Prostate gland (tissue), 2 donors: ENCODE results near the gene INPP5F. TPM values are rescaled to one million over a fixed set of nuclear protein-coding genes. Genes with fewer than 3 reads are reported as not detected.

Experiments used
- DNase-seq: peaks from one replicate; pipeline ENCODE4 v3.0.0-alpha.2; 2019; ENCODE audit warnings: low spot score
- H3K27ac ChIP-seq, 2 donors: fragments of 200-600 bp; sonication (generic); 2 replicates each; pipeline ENCODE4 v1.5.1; 2017 to 2019
- H3K27me3 ChIP-seq: fragments of 200-600 bp; sonication (generic); replicated peaks from 2 replicates; pipeline ENCODE4 v1.5.1; 2019; ENCODE audit not compliant: insufficient read depth
- H3K36me3 ChIP-seq, 2 donors: fragments of 200-600 bp; sonication (generic); 1 replicate in 1 of 2; 2 replicates in 1 of 2; pipeline versions ENCODE4 v1.5.1 to v1.8.1; 2017 to 2019
- H3K4me1 ChIP-seq: fragments of 200-600 bp; sonication (generic); replicated peaks from 2 replicates; pipeline ENCODE4 v1.5.1; 2019
- H3K4me3 ChIP-seq, 2 donors: fragments of 200-600 bp; sonication (generic); 2 replicates each; pipeline ENCODE4 v1.5.1; 2017 to 2019
- H3K9me3 ChIP-seq: fragments of 200-600 bp; sonication (generic); 2 replicates; pipeline ENCODE4 v1.5.1; 2017
- POLR2A ChIP-seq: fragments of 450-650 bp; IDR thresholded peaks from one replicate; pipeline ENCODE4 v1.6.1; 2016; ENCODE audit warnings: antibody characterized with exemption, mild to moderate bottlenecking
- POLR2AphosphoS5 ChIP-seq: sonication (generic); formaldehyde crosslinking; IDR thresholded peaks from one replicate; pipeline ENCODE4 v1.6.1; 2017; ENCODE audit warnings: antibody characterized with exemption
- WGBS: methylation state at CpG from one replicate; pipeline ENCODE4 v1.1.5; 2018; 5-methylcytosine and 5-hydroxymethylcytosine counted together
- intact Hi-C: fragments of 100-400 bp; cut with DNase I; formaldehyde crosslinking; loops from one replicate; pipeline ENCODE4 v1.14.2; 2022
- total RNA-seq, 2 donors: library from RNA; depleted of rRNA; stranded (reverse); fragments of >200 nt; gene quantifications; one replicate each; pipeline ENCODE4 v1.1.0, GENCODE V29; 2016
- TF ChIP-seq, protein P1 (sequence below), 4 experiments: fragments of 200-600 bp in 2 of 4; fragments of 450-650 bp in 2 of 4; sonication (generic) in 2 of 4; IDR thresholded peaks; 1 replicate in 3 of 4; 2 replicates in 1 of 4; pipeline ENCODE4 v1.5.1; 2016 to 2019; ENCODE audit warnings: antibody characterized with exemption in 4 of 4, mild to moderate bottlenecking in 2 of 4, moderate library complexity in 2 of 4

INPP5F gene
- total RNA-seq, 2 donors from 2014 or later: 8.6 to 15.9 TPM

DNA sequence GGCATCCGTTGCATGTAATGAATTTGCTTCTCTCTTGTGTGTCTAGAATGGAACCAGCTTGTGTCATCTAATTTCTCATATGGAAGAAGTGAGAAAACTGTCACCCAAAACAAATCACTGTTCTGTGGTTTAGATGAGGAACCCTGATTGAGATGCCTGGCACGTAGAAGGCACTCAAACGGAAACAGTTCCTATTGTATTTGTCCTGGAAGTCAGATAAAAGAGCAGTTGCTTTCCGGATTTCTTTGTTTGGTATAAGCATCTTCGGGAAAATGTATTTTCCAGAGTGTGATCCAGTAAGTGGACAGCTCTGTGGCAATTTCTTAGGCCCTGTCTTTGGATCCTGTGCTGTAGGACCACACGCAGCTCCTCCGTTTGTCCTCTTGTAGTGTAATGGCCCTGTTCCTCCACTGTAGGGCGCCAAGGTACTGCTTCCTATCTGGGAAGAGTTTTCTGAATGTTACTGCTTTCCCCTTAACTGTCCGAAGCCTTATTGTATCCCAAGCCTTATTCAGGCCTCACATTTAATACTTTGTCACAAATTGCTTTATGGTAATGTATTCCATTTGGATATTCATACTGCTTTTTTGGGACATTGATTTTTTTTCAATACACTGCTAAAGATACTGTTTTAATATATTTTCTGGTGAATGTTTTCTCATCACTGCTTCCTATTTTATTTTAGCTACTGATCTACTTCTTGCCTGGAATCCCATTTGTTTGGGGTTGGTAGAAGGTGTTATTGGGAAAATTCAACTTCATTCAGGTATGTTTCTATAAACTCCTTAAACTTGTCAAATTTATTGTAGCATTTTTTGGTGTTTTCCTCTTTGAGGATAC, 24.8 kb downstream of the INPP5F start:
- intact Hi-C loops: loop anchor here (1.0 kb wide), 1 partner anchor 110 kb away; no protein-coding TSS in a partner anchor
- H3K27ac ChIP-seq: no peak overlapping the region
- no peak overlapping the region for H3K4me3 ChIP-seq
- DNase-seq: peak; percentile 67
- H3K27me3 ChIP-seq: no peaks in the 10 kb centered on the region
- H3K4me1 ChIP-seq: no peaks in the 10 kb centered on the region
- no peaks in the 10 kb centered on the region for H3K36me3 ChIP-seq
- H3K9me3 ChIP-seq: no peaks in the 10 kb centered on the region
- 28% methylated on average over 9 of the region's 9 CpGs for WGBS
- TF ChIP-seq POLR2AphosphoS5 (peak; percentile 21), POLR2A (no peak)
- TF ChIP-seq, protein P1, sequence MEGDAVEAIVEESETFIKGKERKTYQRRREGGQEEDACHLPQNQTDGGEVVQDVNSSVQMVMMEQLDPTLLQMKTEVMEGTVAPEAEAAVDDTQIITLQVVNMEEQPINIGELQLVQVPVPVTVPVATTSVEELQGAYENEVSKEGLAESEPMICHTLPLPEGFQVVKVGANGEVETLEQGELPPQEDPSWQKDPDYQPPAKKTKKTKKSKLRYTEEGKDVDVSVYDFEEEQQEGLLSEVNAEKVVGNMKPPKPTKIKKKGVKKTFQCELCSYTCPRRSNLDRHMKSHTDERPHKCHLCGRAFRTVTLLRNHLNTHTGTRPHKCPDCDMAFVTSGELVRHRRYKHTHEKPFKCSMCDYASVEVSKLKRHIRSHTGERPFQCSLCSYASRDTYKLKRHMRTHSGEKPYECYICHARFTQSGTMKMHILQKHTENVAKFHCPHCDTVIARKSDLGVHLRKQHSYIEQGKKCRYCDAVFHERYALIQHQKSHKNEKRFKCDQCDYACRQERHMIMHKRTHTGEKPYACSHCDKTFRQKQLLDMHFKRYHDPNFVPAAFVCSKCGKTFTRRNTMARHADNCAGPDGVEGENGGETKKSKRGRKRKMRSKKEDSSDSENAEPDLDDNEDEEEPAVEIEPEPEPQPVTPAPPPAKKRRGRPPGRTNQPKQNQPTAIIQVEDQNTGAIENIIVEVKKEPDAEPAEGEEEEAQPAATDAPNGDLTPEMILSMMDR (IDR thresholded peaks at IDR 0.05): peak; percentile 37 to 88 (median 73)

DNA sequence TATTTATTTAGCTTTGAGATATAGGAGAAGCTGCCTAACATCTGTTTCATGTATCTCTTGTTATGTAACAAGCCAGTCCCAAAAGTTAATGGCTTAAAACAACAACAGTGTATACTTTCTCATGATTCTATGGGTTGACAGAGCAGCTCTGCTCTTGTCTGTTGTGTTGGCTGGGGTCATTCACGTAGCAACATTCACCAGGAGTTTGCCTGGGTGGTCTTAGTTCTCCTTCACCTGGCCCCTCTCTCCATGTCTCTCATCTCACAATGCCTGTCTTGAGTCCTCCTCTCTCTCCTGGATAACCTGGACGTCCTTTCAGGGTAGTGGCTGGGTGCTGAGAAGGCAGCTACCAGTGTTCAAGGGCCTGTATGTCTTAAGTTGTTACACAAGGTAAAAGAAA, 27.5 kb downstream of the INPP5F start:
- no peaks in the 10 kb centered on the region for H3K9me3 ChIP-seq
- no peaks in the 10 kb centered on the region for H3K36me3 ChIP-seq
- H3K4me1 ChIP-seq: no peaks in the 10 kb centered on the region
- WGBS: 70% methylated on average over 2 of the region's 2 CpGs
- H3K27me3 ChIP-seq: no peaks in the 10 kb centered on the region
- H3K4me3 ChIP-seq: no peak overlapping the region
- H3K27ac ChIP-seq: no peak overlapping the region
- TF ChIP-seq POLR2AphosphoS5 (no peak), POLR2A (no peak)
- TF ChIP-seq, protein P1 (IDR thresholded peaks at IDR 0.05): no peak
- intact Hi-C loops: no loop called here
- DNase-seq: no peak

- H3K27me3 ChIP-seq: no peaks in the 10 kb centered on the region
- no peaks in the 10 kb centered on the region for H3K9me3 ChIP-seq
- no peak overlapping the region for H3K27ac ChIP-seq
- no peak for DNase-seq
- no peak overlapping the region for H3K4me3 ChIP-seq
- H3K4me1 ChIP-seq: no peaks in the 10 kb centered on the region
- intact Hi-C loops: no loop called here
- TF ChIP-seq, protein P1 (IDR thresholded peaks at IDR 0.05): no peak
- TF ChIP-seq POLR2A: no peak
- no peak for TF ChIP-seq POLR2AphosphoS5
- WGBS: 63% methylated on average over 5 of the region's 5 CpGs
- no peaks in the 10 kb centered on the region for H3K36me3 ChIP-seq
Observed at GRCh38 chr10:119754085-119754484, 28.2 kb downstream of the INPP5F start.

GRCh38 chr10:119754936-119755335, 29.1 kb downstream of the INPP5F start:
- no peak for TF ChIP-seq POLR2A
- TF ChIP-seq, protein P1 (IDR thresholded peaks at IDR 0.05): no peak
- TF ChIP-seq POLR2AphosphoS5: no peak
- H3K4me3 ChIP-seq: no peak overlapping the region
- H3K4me1 ChIP-seq: no peaks in the 10 kb centered on the region
- no peak for DNase-seq
- H3K27ac ChIP-seq: peak overlapping the region; percentile 17 to 24
- no peaks in the 10 kb centered on the region for H3K27me3 ChIP-seq
- no peaks in the 10 kb centered on the region for H3K9me3 ChIP-seq
- no peaks in the 10 kb centered on the region for H3K36me3 ChIP-seq
- WGBS: 74% methylated on average over 4 of the region's 4 CpGs
- intact Hi-C loops: no loop called here

DNA sequence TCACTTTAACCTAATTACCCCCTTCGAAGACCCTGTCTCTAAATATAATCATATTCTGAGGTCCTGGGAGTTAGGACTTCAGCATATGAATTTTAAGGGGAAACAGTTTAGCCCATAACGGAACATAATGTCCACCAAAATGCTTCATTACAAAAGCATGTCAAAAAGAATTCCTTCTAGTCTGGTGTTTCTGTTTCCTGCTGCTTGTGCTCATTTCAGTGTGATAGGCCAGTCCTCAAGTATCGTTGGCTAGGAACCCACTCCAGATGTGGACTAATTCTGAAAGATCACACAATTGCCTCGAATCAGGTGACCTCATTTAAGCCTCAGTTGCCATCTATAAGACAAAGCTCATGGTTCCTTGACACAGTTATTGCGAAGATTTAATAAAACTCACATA, 29.6 kb downstream of the INPP5F start:
- H3K27me3 ChIP-seq: no peaks in the 10 kb centered on the region
- no peak for DNase-seq
- H3K36me3 ChIP-seq: no peaks in the 10 kb centered on the region
- no peak overlapping the region for H3K4me3 ChIP-seq
- 73% methylated on average over 5 of the region's 5 CpGs for WGBS
- H3K9me3 ChIP-seq: no peaks in the 10 kb centered on the region
- H3K4me1 ChIP-seq: no peaks in the 10 kb centered on the region
- TF ChIP-seq POLR2AphosphoS5: no peak
- no peak for TF ChIP-seq POLR2A
- TF ChIP-seq, protein P1 (IDR thresholded peaks at IDR 0.05): no peak
- intact Hi-C loops: no loop called here
- peak overlapping the region; percentile 17 to 24 for H3K27ac ChIP-seq
